AG04450 (cell line): ENCODE data around the gene LNX2. TPM values are rescaled to one million over a fixed set of nuclear protein-coding genes. Genes with fewer than 3 reads are reported as not detected.

Experiments used
- CTCF ChIA-PET: fragments of 300-600, 350-600 bp; formaldehyde crosslinking; extraction: SDS; loops from one replicate; lab custom pipeline; 2022; ENCODE audit warnings: antibody characterized with exemption, inconsistent platforms; lab: Charles Lee
- POLR2A ChIA-PET: fragments of 350-600 bp; formaldehyde crosslinking; extraction: SDS; loops from one replicate; lab custom pipeline; 2021; ENCODE audit warnings: antibody characterized with exemption, inconsistent platforms; lab: Yijun Ruan, JAX
- DNase-seq: peaks from one replicate; pipeline ENCODE4 v3.0.0-alpha.2; 2011; ENCODE audit warnings: low read depth, low spot score
- H3K27ac ChIP-seq: one replicate; pipeline ENCODE4 v1.5.1; 2012; ENCODE audit warnings: low read depth, low read length, control low read depth
- H3K27me3 ChIP-seq: one replicate; pipeline ENCODE4 v1.6.0; 2012; ENCODE audit warnings: low read length; ENCODE audit not compliant: control insufficient read depth, insufficient read depth
- H3K4me3 ChIP-seq: 2 replicates; pipeline ENCODE4 v1.5.1; 2011; ENCODE audit warnings: mild to moderate bottlenecking, low read depth, low read length, control low read depth
- H3K9me3 ChIP-seq: 2 replicates; pipeline ENCODE4 v1.5.1; 2012; ENCODE audit warnings: low read length; ENCODE audit not compliant: control insufficient read depth, insufficient read depth
- CTCF ChIP-seq: IDR thresholded peaks from 2 replicates; pipeline ENCODE4 v1.5.1; 2011; ENCODE audit warnings: low read depth, low read length, control low read depth, inconsistent platforms
- polyA plus RNA-seq: library from polyadenylated mRNA; depleted of rRNA; stranded (reverse); fragments of >200 nt; gene quantifications from 2 replicates; pipeline ENCODE4 v1.2.3, GENCODE V29; 2011

The LNX2 gene
- polyA plus RNA-seq, 1 experiment, result 6.9 TPM

- no peak for TF ChIP-seq CTCF
- DNase-seq, result no peak
- ChIA-PET POLR2A (interaction anchor here (2.3 kb wide), 1 partner anchor 37 kb away, joined by 6 read pairs; no protein-coding TSS in a partner anchor), CTCF (interaction anchor here (0.5 to 2.4 kb wide), 7 partner anchors 9 to 1000 kb away, joined by 3 to 18 read pairs (median 6); no protein-coding TSS in a partner anchor)
- H3K27ac ChIP-seq, result peak within 1 kb of the TSS; percentile 77
- H3K4me3 ChIP-seq, result peak within 1 kb of the TSS; percentile 88
- no peaks in the 10 kb centered on the region; the same call in 1 of the 2 replicates for H3K9me3 ChIP-seq
- H3K27me3 ChIP-seq, result no peaks in the 10 kb centered on the region
These were observed 1.2 kb upstream of the LNX2 start, which contains the start of gene POLR1D for GRCh38 chr13:27621366-27622101. POLR1D (plus strand) TSS chr13:27621892; CDS start chr13:27621984, 92 bp downstream.

- TF ChIP-seq CTCF, result no peak
- DNase-seq, result no peak
- H3K9me3 ChIP-seq, result no peaks in the 10 kb centered on the region; the same call in 1 of the 2 replicates
- POLR2A ChIA-PET, result interaction anchor here (0.8 to 2.3 kb wide), 7 partner anchors 16 to 171 kb away, joined by 3 to 6 read pairs (median 3); partner anchors contain the start of gene MTIF3
- peak overlapping the region; percentile 77 for H3K27ac ChIP-seq
- peak overlapping the region; percentile 88 for H3K4me3 ChIP-seq
- H3K27me3 ChIP-seq, result no peaks in the 10 kb centered on the region
- CTCF ChIA-PET, result interaction anchor here (0.5 to 2.4 kb wide), 6 partner anchors 20 to 1000 kb away, joined by 3 to 18 read pairs (median 4); no protein-coding TSS in a partner anchor
These were observed 712 bp upstream of the LNX2 start for GRCh38 chr13:27621116-27621365.

GRCh38 chr13:27619728-27620376 is 477 bp downstream of the LNX2 start:
- H3K9me3 ChIP-seq, result no peaks in the 10 kb centered on the region; the same call in none of the 2 replicates
- POLR2A ChIA-PET, result interaction anchor here (0.6 to 2.3 kb wide), 9 partner anchors 12 to 170 kb away, joined by 3 to 6 read pairs (median 3); partner anchors contain the start of gene MTIF3

GRCh38 chr13:27619093-27619727 is 1.1 kb downstream of the LNX2 start:
- no peak for DNase-seq
- ChIA-PET POLR2A (interaction anchor here (0.6 to 1.6 kb wide), 3 partner anchors 12 to 91 kb away, joined by 3 to 4 read pairs (median 3); no protein-coding TSS in a partner anchor), CTCF (interaction anchor here (0.7 to 2.4 kb wide), 10 partner anchors 10 to 334 kb away, joined by 3 to 18 read pairs (median 3); no protein-coding TSS in a partner anchor)
- no peaks in the 10 kb centered on the region for H3K27me3 ChIP-seq
- peak overlapping the region; percentile 88 for H3K4me3 ChIP-seq
- peaks cover 3% of the 10 kb centered on the region for H3K9me3 ChIP-seq
- no peak for TF ChIP-seq CTCF
- no peak overlapping the region for H3K27ac ChIP-seq

More at GRCh38 chr13:27619728-27620376, 477 bp downstream of the LNX2 start:
- CTCF ChIA-PET, result interaction anchor here (0.6 to 2.4 kb wide), 13 partner anchors 11 to 334 kb away, joined by 3 to 18 read pairs (median 3); no protein-coding TSS in a partner anchor
- Histone ChIP-seq H3K4me3 (peak overlapping the region; percentile 88), H3K27ac (peak overlapping the region; percentile 80), H3K27me3 (no peaks in the 10 kb centered on the region)
- peak; percentile 32 for TF ChIP-seq CTCF
- DNase-seq, result no peak
